Liver (tissue), 3 donors: ENCODE measurements around the gene ACYP2.
"Not testable (repeated sequence)": the region's sequence is repeated elsewhere in the genome, so short reads cannot be mapped to it uniquely, and the experiment has no call there.

Experiments used
- NR2F2 ChIP-seq: IDR thresholded peaks from 2 replicates; pipeline ENCODE4 v1.6.1; 2016; ENCODE audit warnings: antibody characterized with exemption
- RAD21 ChIP-seq, 2 donors: IDR thresholded peaks; 2 replicates each; pipeline ENCODE4 v1.6.1; 2016; ENCODE audit warnings: antibody characterized with exemption in 2 of 2, mild to moderate bottlenecking in 2 of 2
- TF ChIP-seq, protein P1 (sequence below): fragments of 150-350 bp; IDR thresholded peaks from 2 replicates; pipeline ENCODE4 v1.5.1; 2017; ENCODE audit warnings: improper control_type of control experiment, low read depth, low read length; ENCODE audit not compliant: missing input control
- donor health status: healthy.
- donor health status: healthy.

DNA sequence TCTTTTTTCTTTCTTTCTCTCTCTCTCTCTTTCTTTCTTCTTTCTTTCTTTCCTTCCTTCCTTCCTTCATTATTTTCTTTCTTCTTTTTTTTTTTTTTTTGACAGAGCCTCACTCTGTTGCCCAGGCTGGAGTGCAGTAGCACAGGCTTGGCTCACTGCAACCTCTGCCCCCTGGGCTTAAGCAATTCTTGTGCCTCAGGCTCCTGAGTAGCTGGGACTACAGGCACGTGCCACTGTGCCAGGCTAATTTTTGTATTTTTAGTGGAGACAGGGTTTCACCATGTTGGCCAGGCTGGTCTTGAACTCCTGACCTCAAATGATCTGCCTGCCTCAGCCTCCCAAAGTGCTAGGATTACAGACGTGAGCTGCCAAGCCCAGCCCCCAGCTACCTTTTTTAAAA lies 42.9 kb upstream of the ACYP2 start:
- TF ChIP-seq, protein P1, sequence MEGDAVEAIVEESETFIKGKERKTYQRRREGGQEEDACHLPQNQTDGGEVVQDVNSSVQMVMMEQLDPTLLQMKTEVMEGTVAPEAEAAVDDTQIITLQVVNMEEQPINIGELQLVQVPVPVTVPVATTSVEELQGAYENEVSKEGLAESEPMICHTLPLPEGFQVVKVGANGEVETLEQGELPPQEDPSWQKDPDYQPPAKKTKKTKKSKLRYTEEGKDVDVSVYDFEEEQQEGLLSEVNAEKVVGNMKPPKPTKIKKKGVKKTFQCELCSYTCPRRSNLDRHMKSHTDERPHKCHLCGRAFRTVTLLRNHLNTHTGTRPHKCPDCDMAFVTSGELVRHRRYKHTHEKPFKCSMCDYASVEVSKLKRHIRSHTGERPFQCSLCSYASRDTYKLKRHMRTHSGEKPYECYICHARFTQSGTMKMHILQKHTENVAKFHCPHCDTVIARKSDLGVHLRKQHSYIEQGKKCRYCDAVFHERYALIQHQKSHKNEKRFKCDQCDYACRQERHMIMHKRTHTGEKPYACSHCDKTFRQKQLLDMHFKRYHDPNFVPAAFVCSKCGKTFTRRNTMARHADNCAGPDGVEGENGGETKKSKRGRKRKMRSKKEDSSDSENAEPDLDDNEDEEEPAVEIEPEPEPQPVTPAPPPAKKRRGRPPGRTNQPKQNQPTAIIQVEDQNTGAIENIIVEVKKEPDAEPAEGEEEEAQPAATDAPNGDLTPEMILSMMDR: not testable (repeated sequence)
- TF ChIP-seq RAD21 (IDR thresholded peaks at IDR 0.05); NR2F2: not testable (repeated sequence)
